MM.1S (cell line): ENCODE measurements around the gene LPCAT2.

Experiments used
- DNase-seq: peaks from one replicate; pipeline ENCODE4 v3.0.0-alpha.2; 2015
- H2AFZ ChIP-seq: fragments of 300-600 bp; sonication (generic); 2 replicates; pipeline ENCODE4 v1.6.0; 2016; ENCODE audit warnings: antibody characterized with exemption, low read length
- H3F3A ChIP-seq: fragments of 300-600 bp; sonication (generic); 2 replicates; pipeline ENCODE4 v1.6.1; 2016; ENCODE audit warnings: mild to moderate bottlenecking, antibody characterized with exemption, low read length, moderate library complexity, mixed read lengths; ENCODE audit not compliant: insufficient read depth
- H3K27ac ChIP-seq: fragments of 300-600 bp; sonication (generic); 2 replicates; pipeline ENCODE4 v1.5.1; 2016; ENCODE audit warnings: mild to moderate bottlenecking, low read length
- H3K27me3 ChIP-seq: fragments of 300-600 bp; sonication (generic); replicated peaks from 2 replicates; pipeline ENCODE4 v1.6.0; 2016; ENCODE audit warnings: low read length; ENCODE audit not compliant: insufficient read depth
- H3K36me3 ChIP-seq: fragments of 300-600 bp; sonication (generic); replicated peaks from 2 replicates; pipeline ENCODE4 v1.6.1; 2016; ENCODE audit warnings: mild to moderate bottlenecking, low read length, mixed read lengths; ENCODE audit not compliant: insufficient read depth
- H3K4me1 ChIP-seq: fragments of 300-600 bp; sonication (generic); 2 replicates; pipeline ENCODE4 v1.6.1; 2016; ENCODE audit warnings: low read length, mixed read lengths
- H3K4me2 ChIP-seq: fragments of 300-600 bp; sonication (generic); 2 replicates; pipeline ENCODE4 v1.6.0; 2016; ENCODE audit warnings: low read depth, low read length
- H3K4me3 ChIP-seq: fragments of 300-600 bp; sonication (generic); 2 replicates; pipeline ENCODE4 v1.5.1; 2016; ENCODE audit warnings: low read length, mixed read lengths
- H3K79me2 ChIP-seq: fragments of 300-600 bp; sonication (generic); 2 replicates; pipeline ENCODE4 v1.6.1; 2016; ENCODE audit warnings: mixed run types, low read length, mixed read lengths
- H3K9ac ChIP-seq: fragments of 300-600 bp; sonication (generic); 2 replicates; pipeline ENCODE4 v1.6.1; 2016; ENCODE audit warnings: low read length, mixed read lengths
- H3K9me2 ChIP-seq: fragments of 300-600 bp; sonication (generic); replicated peaks from 2 replicates; pipeline ENCODE4 v1.6.1; 2016; ENCODE audit warnings: mild to moderate bottlenecking, low read length, mixed read lengths; ENCODE audit not compliant: insufficient read depth
- H3K9me3 ChIP-seq: fragments of 300-600 bp; sonication (generic); replicated peaks from 2 replicates; pipeline ENCODE4 v1.6.1; 2016; ENCODE audit warnings: mild to moderate bottlenecking, low read length, mixed read lengths; ENCODE audit not compliant: insufficient read depth
- H4K20me1 ChIP-seq: fragments of 300-600 bp; sonication (generic); 2 replicates; pipeline ENCODE4 v1.6.1; 2016; ENCODE audit warnings: mild to moderate bottlenecking, low read length, moderate library complexity, mixed read lengths; ENCODE audit not compliant: insufficient read depth
- EZH2 ChIP-seq: fragments of 300-600 bp; sonication (generic); optimal IDR thresholded peaks from 2 replicates; pipeline ENCODE3; 2017; ENCODE audit warnings: low read depth, mild to moderate bottlenecking, antibody characterized with exemption, low read length, mixed read lengths
- EZH2phosphoT487 ChIP-seq: fragments of 300-600 bp; sonication (generic); IDR thresholded peaks from 2 replicates; pipeline ENCODE4 v1.6.1; 2018; ENCODE audit warnings: antibody characterized with exemption, low read length
- TF ChIP-seq, protein P1 (sequence below): fragments of 300-600 bp; sonication (generic); IDR thresholded peaks from 2 replicates; pipeline ENCODE4 v1.5.1; 2016; ENCODE audit warnings: antibody characterized with exemption, low read length, mixed read lengths

The LPCAT2 gene

DNA sequence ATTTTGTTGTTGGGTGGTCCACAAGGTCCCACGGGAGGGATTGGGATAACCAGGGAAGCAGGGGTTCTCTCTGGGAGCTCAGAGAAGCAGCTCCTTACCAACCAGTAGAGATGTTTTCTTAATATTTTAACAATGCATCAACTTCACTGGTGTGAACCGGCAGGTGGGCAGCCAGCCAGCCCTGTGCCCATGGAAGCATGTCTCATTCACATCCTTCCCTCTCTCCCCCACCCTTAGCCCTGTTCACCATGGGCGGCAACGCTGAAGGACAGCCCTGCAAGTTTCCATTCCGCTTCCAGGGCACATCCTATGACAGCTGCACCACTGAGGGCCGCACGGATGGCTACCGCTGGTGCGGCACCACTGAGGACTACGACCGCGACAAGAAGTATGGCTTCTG lies 20.6 kb upstream of the LPCAT2 start:
- Histone ChIP-seq H3K27me3 (no peaks in the 10 kb centered on the region), H3K79me2 (no peaks in the 10 kb centered on the region), H3F3A (no peaks in the 10 kb centered on the region), H3K9me3 (no peaks in the 10 kb centered on the region), H3K4me3 (no peak overlapping the region), H3K9ac (no peak overlapping the region), H3K4me2 (no peak overlapping the region), H3K36me3 (no peaks in the 10 kb centered on the region), H3K9me2 (no peaks in the 10 kb centered on the region), H3K4me1 (no peaks in the 10 kb centered on the region), H3K27ac (no peak overlapping the region), H2AFZ (no peak overlapping the region), H4K20me1 (no peaks in the 10 kb centered on the region)
- TF ChIP-seq EZH2 (no peak), EZH2phosphoT487 (no peak)
- TF ChIP-seq, protein P1, sequence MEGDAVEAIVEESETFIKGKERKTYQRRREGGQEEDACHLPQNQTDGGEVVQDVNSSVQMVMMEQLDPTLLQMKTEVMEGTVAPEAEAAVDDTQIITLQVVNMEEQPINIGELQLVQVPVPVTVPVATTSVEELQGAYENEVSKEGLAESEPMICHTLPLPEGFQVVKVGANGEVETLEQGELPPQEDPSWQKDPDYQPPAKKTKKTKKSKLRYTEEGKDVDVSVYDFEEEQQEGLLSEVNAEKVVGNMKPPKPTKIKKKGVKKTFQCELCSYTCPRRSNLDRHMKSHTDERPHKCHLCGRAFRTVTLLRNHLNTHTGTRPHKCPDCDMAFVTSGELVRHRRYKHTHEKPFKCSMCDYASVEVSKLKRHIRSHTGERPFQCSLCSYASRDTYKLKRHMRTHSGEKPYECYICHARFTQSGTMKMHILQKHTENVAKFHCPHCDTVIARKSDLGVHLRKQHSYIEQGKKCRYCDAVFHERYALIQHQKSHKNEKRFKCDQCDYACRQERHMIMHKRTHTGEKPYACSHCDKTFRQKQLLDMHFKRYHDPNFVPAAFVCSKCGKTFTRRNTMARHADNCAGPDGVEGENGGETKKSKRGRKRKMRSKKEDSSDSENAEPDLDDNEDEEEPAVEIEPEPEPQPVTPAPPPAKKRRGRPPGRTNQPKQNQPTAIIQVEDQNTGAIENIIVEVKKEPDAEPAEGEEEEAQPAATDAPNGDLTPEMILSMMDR: no peak
- no peak for DNase-seq

DNA sequence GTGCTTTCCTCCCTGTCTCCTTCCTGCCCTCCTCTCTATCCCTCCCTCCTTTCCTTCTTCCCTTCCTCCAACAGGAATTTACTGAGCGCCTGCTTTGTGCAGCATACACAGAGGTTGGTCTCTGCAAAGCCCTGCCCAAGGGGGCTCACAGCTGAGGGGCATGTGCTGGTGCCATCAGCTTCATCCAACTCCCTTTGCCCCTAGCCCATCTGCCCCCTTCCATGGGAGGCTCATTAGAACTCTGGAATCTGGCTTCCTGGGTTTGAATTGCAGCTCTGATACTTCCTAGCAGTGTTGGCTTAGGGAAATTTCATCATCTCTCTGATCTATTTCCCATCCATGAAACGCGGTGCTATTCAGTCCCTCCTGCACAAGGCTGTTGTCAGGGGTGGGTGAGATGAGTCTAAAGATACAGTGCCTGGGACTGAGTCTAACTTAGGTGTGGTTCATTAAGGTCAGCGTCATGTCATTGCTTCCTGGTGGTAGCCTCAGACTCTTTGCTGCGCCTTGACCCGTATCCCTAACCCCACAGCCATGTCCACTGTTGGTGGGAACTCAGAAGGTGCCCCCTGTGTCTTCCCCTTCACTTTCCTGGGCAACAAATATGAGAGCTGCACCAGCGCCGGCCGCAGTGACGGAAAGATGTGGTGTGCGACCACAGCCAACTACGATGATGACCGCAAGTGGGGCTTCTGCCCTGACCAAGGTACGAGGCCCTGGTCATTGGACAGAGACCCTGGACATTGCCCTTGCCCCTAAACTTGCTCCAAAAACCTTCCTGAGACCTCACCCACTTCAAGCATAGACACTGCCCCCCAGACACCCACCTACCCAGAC lies 19.5 kb upstream of the LPCAT2 start:
- DNase-seq: no peak
- Histone ChIP-seq H3K27ac (no peak overlapping the region), H3K4me3 (no peak overlapping the region), H3K36me3 (no peaks in the 10 kb centered on the region), H3K79me2 (no peaks in the 10 kb centered on the region), H3K4me1 (no peaks in the 10 kb centered on the region), H3F3A (no peaks in the 10 kb centered on the region), H3K4me2 (no peak overlapping the region), H2AFZ (no peak overlapping the region), H3K9ac (no peak overlapping the region), H3K27me3 (no peaks in the 10 kb centered on the region), H4K20me1 (no peaks in the 10 kb centered on the region), H3K9me2 (no peaks in the 10 kb centered on the region), H3K9me3 (no peaks in the 10 kb centered on the region)
- TF ChIP-seq EZH2phosphoT487 (no peak), EZH2 (no peak)
- TF ChIP-seq, protein P1: no peak

DNA sequence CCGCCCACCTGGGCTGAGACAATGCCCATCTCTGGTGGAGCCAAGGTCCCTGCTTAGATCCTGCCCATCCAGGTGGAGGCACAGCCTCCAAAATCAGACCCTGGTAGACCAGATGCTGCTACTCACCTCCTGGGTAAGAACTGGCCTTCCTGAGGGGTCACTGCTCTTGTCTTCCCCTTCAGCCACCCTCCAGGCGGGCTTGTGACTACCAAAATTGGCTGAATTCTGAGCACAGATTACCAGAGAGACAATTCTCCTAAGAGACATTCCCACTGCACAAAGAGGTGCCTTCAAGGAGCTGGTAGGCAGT lies 19.0 kb upstream of the LPCAT2 start:
- DNase-seq: no peak
- TF ChIP-seq EZH2 (no peak), EZH2phosphoT487 (no peak)
- TF ChIP-seq, protein P1: no peak
- H3K79me2 ChIP-seq: no peaks in the 10 kb centered on the region
- H3K9me2 ChIP-seq: no peaks in the 10 kb centered on the region
- no peaks in the 10 kb centered on the region for H3K27me3 ChIP-seq
- no peaks in the 10 kb centered on the region for H4K20me1 ChIP-seq
- no peak overlapping the region for H2AFZ ChIP-seq
- no peaks in the 10 kb centered on the region for H3K36me3 ChIP-seq
- H3K4me1 ChIP-seq: no peaks in the 10 kb centered on the region
- H3K4me3 ChIP-seq: no peak overlapping the region
- no peak overlapping the region for H3K4me2 ChIP-seq
- H3F3A ChIP-seq: no peaks in the 10 kb centered on the region
- H3K9ac ChIP-seq: no peak overlapping the region
- H3K9me3 ChIP-seq: no peaks in the 10 kb centered on the region
- no peak overlapping the region for H3K27ac ChIP-seq
